SU-DHL-6 (cell line): ENCODE results near the gene RSRC2.
"Not testable (repeated sequence)": the region's sequence is repeated elsewhere in the genome, so short reads cannot be mapped to it uniquely, and the experiment has no call there.

Source experiments
- EZH2phosphoT487 ChIP-seq: fragments of 200-600 bp; sonication (generic), shearing (Covaris generic); conservative IDR thresholded peaks from 2 replicates; pipeline ENCODE4 v1.6.1; 2018; ENCODE audit warnings: mild to moderate bottlenecking, antibody characterized with exemption, low read length, moderate library complexity, mixed read lengths
- TF ChIP-seq, protein P1 (sequence below): fragments of 200-600 bp; sonication (generic); IDR thresholded peaks from one replicate; pipeline ENCODE4 v1.5.1; 2017; ENCODE audit warnings: antibody characterized with exemption, mild to moderate bottlenecking, low read length, moderate library complexity; ENCODE audit not compliant: insufficient read depth, poor library complexity, severe bottlenecking

DNA sequence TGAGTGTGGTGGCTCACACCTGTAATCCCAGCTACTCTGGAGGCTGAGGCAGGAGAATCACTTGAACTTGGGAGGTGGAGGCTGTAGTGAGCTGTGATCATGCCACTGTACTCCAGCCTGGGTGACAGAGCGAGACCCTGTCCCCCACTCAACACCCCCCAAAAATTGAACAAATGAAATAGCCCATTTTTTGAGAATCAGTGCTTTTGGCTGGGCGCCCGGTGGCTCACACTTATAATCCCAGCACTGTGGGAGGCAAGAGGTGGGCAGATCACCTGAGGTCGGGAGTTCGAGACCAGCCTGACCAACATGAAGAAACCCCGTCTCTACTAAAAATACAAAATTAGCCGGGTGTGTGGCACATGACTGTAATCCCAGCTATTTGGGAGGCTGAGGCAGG lies 56.2 kb downstream of the RSRC2 start:
- TF ChIP-seq, protein P1, sequence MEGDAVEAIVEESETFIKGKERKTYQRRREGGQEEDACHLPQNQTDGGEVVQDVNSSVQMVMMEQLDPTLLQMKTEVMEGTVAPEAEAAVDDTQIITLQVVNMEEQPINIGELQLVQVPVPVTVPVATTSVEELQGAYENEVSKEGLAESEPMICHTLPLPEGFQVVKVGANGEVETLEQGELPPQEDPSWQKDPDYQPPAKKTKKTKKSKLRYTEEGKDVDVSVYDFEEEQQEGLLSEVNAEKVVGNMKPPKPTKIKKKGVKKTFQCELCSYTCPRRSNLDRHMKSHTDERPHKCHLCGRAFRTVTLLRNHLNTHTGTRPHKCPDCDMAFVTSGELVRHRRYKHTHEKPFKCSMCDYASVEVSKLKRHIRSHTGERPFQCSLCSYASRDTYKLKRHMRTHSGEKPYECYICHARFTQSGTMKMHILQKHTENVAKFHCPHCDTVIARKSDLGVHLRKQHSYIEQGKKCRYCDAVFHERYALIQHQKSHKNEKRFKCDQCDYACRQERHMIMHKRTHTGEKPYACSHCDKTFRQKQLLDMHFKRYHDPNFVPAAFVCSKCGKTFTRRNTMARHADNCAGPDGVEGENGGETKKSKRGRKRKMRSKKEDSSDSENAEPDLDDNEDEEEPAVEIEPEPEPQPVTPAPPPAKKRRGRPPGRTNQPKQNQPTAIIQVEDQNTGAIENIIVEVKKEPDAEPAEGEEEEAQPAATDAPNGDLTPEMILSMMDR: not testable (repeated sequence)
- TF ChIP-seq EZH2phosphoT487: not testable (repeated sequence)
